Gastrocnemius medialis (tissue), 4 donors: Measurements from ENCODE around the gene TANGO2.

Experiments
- CTCF ChIP-seq, 5 experiments: fragments of 450-650 bp in 3 of 5; fragments of 200-600 bp in 2 of 5; sonication (generic) in 2 of 5; IDR thresholded peaks in 4 of 5; conservative IDR thresholded peaks in 1 of 5; 1 replicate in 4 of 5; 2 replicates in 1 of 5; pipeline ENCODE4 v1.5.1; 2016 to 2019; ENCODE audit warnings: antibody characterized with exemption in 5 of 5, mild to moderate bottlenecking in 3 of 5, moderate library complexity in 3 of 5
- POLR2A ChIP-seq, 2 donors: fragments of 450-650 bp; IDR thresholded peaks; one replicate each; pipeline ENCODE4 v1.6.1; 2017; ENCODE audit warnings: antibody characterized with exemption in 2 of 2, mild to moderate bottlenecking in 2 of 2, moderate library complexity in 2 of 2

DNA sequence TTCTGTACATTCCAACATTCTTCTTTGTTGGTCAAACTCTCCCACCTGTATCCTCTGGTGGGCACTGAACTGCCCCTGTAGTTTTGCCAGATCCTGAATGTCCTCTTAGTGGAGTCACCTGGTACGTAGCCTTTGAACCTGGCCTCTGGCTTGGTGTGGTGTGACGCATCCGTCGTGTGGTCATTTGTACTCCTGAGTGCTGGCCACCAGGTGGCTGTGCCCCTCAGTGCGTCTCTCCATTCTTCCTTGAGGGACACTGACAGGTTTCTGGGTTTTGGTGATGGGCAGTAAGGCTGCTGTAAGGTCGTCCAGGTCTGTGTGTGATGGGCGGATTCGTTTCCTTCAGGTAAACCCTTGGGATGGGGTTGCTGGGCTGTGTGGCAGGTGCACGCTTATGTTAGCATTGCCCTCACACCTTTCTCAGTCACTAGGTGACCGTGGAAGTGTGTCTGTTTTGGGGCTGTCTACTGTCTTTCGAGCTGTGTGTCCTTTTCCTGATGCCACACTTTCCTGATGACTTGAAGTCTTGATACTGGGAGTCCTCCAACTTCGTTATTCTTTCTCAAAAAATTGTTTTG, 81.4 kb downstream of the TANGO2 start:
- no peak for TF ChIP-seq CTCF (IDR thresholded peaks at IDR 0.05 in 4 of 5, conservative IDR thresholded peaks at IDR 0.05 in 1 of 5)
- no peak for TF ChIP-seq POLR2A (IDR thresholded peaks at IDR 0.05)
